ENCODE measurements around the gene FGFR4.

Gene FGFR4

GRCh38 chr5:177089127-177089526, 2.4 kb downstream of the FGFR4 start:
- no peaks in the 10 kb centered on the region for H3K36me3 ChIP-seq
- no peaks in the 10 kb centered on the region for H3K27me3 ChIP-seq
- H3K4me1 ChIP-seq = no peaks in the 10 kb centered on the region
- no peak overlapping the region for H3K4me3 ChIP-seq (ENCODE audit: low read depth, low read length)
- TF ChIP-seq, protein P1, sequence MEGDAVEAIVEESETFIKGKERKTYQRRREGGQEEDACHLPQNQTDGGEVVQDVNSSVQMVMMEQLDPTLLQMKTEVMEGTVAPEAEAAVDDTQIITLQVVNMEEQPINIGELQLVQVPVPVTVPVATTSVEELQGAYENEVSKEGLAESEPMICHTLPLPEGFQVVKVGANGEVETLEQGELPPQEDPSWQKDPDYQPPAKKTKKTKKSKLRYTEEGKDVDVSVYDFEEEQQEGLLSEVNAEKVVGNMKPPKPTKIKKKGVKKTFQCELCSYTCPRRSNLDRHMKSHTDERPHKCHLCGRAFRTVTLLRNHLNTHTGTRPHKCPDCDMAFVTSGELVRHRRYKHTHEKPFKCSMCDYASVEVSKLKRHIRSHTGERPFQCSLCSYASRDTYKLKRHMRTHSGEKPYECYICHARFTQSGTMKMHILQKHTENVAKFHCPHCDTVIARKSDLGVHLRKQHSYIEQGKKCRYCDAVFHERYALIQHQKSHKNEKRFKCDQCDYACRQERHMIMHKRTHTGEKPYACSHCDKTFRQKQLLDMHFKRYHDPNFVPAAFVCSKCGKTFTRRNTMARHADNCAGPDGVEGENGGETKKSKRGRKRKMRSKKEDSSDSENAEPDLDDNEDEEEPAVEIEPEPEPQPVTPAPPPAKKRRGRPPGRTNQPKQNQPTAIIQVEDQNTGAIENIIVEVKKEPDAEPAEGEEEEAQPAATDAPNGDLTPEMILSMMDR (IDR thresholded peaks at IDR 0.05; ENCODE audit: low read depth, low read length) = no peak
- DNase-seq = no peak
- no peaks in the 10 kb centered on the region for H3K9me3 ChIP-seq

DNA sequence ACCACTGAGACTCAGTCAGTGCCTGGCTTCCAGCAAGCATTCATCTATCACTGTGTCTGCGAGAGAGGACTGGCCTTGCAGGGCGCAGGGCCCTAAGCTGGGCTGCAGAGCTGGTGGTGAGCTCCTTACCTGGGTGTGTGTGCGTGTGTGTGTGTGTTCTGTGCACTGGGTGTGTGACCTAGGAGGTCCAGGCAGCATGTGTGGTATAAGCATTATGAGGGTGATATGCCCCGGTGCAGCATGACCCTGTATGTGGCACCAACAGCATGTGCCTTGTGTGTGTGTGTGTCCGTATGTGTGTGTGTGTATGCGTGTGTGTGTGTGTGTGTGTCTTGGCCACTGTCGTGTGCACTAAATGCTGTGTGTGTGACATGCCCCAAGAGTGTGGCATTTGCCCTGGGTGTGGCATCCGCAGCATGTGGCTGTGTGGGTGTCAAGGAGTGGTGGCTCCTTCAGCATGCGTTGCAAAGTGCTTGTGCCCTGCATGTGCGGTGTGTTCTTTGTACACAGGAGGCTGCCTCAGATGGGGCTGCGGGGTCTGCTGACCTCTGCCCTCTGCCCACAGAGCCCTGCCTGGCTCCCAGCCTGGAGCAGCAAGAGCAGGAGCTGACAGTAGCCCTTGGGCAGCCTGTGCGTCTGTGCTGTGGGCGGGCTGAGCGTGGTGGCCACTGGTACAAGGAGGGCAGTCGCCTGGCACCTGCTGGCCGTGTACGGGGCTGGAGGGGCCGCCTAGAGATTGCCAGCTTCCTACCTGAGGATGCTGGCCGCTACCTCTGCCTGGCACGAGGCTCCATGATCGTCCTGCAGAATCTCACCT, 3.3 kb downstream of the FGFR4 start:
- TF ChIP-seq, protein P1 (IDR thresholded peaks at IDR 0.05; ENCODE audit: low read depth, low read length) = no peak
- Histone ChIP-seq H3K27me3 (no peaks in the 10 kb centered on the region), H3K4me1 (peaks cover 6% of the 10 kb centered on the region; the same call in 1 of the 2 replicates)

GRCh38 chr5:177090813-177091212, 4.1 kb downstream of the FGFR4 start:
- Histone ChIP-seq H3K4me1 (peaks cover 6% of the 10 kb centered on the region; the same call in 1 of the 2 replicates), H3K4me3 (ENCODE audit: low read depth, low read length) (no peak overlapping the region), H3K27me3 (no peaks in the 10 kb centered on the region), H3K36me3 (no peaks in the 10 kb centered on the region), H3K9me3 (no peaks in the 10 kb centered on the region)
- TF ChIP-seq, protein P1 (IDR thresholded peaks at IDR 0.05; ENCODE audit: low read depth, low read length) = no peak
- DNase-seq = no peak

More for the DNA sequence above, 3.3 kb downstream of the FGFR4 start:
- no peak overlapping the region for H3K4me3 ChIP-seq (ENCODE audit: low read depth, low read length)
- DNase-seq = no peak
- H3K9me3 ChIP-seq = no peaks in the 10 kb centered on the region
- no peaks in the 10 kb centered on the region for H3K36me3 ChIP-seq

- TF ChIP-seq, protein P1 (IDR thresholded peaks at IDR 0.05; ENCODE audit: low read depth, low read length) = no peak
- no peak for DNase-seq
- Histone ChIP-seq H3K4me1 (peaks cover 6% of the 10 kb centered on the region; the same call in 1 of the 2 replicates), H3K36me3 (no peaks in the 10 kb centered on the region), H3K9me3 (no peaks in the 10 kb centered on the region), H3K4me3 (ENCODE audit: low read depth, low read length) (no peak overlapping the region), H3K27me3 (no peaks in the 10 kb centered on the region)
These were observed 4.5 kb downstream of the FGFR4 start for GRCh38 chr5:177091232-177091631.

GRCh38 chr5:177092178-177093081, 5.7 kb downstream of the FGFR4 start:
- no peaks in the 10 kb centered on the region for H3K36me3 ChIP-seq
- TF ChIP-seq, protein P1 (IDR thresholded peaks at IDR 0.05; ENCODE audit: low read depth, low read length) = no peak
- no peaks in the 10 kb centered on the region for H3K27me3 ChIP-seq
- no peaks in the 10 kb centered on the region for H3K9me3 ChIP-seq
- DNase-seq = no peak
- H3K4me1 ChIP-seq = peaks cover 6% of the 10 kb centered on the region; the same call in 1 of the 2 replicates
- no peak overlapping the region for H3K4me3 ChIP-seq (ENCODE audit: low read depth, low read length)
